NCI-H510A treated with DMSO at 0.1 percent for 48 hours (cell line): ENCODE data around the gene SEMA4A.
"Not testable (repeated sequence)": the region's sequence is repeated elsewhere in the genome, so short reads cannot be mapped to it uniquely, and the experiment has no call there.

Source experiments
- DNase-seq: peaks from one replicate; lab custom pipeline; 2025; lab: John Stamatoyannopoulos, UW

Gene SEMA4A

DNA sequence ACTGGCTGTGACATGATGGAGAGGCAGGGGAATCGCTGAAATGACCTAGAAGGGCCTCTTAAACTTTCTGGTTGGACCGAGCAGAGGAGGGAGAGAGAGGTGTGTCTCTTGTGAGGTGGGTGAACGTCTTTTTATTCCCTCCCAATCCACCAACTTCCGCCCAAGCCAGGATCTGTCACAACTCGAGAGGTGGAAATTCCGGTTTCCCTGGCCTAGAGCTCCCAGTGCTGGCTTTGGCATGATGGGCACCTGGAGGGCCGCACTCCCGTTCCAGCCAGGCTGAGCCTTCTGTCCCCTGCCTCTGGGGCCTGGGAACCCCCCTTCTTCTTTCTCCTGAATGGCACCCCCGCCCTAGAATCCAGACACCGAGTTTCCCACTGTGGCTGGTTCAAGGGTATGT lies at the start of gene SEMA4A:
Gene SEMA4A (plus strand): TSS at position 224 of the 400 bp plus-strand sequence. CDS start 994 bp downstream, outside the sequence.
- DNase-seq = peak; percentile 81

DNA sequence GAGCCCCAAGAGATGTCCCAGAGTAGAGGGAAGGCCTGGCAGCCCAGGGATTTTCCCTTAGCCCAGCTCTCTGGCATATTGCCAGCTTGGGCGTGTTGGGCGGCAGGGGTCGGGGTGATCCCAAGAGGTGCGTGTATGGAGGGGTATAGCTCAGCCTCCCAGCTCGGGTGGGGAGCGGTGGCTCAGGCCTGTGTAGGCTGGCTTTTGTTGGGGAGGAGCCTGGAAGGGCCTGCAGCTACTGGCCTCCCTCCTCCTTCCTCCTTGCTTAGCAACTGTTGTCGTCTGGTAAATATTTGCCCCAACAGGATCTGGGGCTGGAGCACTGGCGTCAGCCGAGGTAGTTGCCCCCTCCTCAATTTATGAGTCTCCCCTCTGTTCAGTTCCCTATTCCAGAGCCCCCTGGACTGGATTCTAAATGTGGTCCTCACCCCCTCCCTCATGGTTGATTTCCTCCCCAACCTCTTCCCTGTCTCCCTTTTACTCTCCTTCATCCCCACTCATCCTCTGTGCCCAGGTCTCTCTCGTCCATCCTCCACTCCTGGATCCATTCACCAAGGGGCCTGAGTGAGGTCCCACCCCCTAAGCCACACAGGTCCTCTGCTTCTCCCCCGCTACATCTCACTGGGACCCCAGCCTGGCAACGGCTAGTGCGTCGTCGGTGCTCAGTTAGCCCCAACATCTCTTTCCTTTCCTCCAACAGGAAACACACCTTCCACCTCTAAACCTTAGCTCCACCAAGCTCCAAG lies 49.1 kb upstream of the SEMA4A start:
- peak; percentile 93 for DNase-seq

DNA sequence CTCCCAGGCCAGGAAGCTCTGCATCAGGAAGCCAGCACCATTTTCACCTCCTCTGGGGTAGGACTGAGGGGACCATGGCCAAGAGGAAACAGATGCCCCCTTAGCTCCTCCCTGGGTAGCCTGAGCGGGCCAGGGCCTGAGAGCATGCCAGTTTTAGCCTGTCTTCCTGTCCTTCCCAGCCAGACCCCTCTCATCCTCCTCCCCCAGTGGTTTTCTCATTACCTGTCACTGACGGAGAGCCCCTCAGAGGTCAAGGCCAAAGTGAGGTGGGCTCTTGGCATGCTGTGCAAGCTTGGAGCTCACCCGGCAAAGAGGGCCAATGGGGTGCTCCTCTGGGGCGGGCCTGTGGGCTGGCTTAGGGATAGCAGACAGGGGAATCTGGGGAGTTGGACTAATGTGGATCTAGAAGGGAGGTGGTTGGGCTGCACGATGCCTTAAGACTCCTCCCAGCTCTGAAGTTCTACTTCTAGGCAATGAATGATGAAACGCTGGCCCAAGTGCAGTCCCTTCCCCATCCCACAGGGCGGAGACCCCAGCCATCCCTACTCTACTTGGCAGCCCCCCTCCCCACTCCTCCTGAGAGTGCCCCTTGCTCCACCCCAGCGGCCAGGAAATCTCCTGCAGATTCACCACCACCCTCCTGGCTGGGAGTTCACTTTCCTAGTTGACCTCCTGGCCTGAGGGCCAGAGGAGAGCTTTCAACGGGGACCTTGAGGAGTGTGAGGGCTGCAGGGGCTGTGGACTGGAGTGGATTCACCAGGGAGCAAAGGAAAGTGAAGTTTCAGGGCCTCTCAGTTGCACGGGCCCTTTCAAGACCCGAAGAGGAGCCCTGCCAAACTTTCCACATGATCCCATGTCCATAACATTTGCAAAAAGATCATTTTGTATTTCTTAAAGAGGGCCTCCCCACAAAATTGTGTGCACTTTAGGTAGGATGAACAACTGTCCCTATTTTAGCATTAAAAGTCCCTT lies 48.2 kb upstream of the SEMA4A start:
- DNase-seq = no peak

DNA sequence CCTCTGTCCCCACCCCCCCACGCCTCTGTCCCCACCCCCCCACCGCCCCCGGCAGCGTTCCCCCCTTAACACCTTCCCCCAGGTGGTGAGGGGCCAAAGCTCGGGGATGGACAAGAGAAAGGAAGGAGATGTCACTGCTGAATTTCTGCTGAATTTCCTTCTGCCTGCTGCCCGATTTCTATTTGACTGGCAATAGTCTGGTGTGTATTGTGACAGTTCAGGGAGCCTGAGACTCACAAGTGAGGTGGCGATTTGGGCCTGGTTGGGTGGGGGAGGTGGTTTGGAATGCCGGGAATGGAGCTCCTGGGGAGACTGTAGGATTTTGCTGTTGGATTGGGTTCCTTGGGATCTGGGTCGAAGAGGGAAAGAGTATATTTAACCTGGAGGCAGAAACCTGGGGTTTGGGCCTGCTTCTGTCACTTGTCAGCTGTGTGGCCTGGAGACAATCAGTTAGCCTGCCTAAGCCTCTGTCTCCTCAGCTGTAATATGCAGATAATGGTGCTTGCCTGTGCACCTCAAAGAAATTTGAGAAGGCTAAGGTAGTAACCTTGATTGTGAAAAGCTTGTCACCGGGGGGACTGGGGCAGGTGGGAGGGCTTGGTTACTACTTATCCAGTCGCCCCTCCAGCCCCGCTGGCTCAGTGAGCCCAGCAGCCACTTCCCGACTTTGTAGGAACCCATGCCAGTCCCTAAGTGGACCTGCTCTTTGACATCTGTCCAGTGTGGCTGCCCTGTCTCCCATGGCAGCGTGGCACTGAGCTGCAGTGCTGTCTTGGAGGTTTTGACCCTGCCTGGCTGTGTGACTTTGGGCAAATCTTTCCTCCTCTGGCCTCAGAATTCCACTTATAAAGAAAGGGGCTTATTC lies 46.5 kb upstream of the SEMA4A start:
- peak; percentile 83 for DNase-seq

DNA sequence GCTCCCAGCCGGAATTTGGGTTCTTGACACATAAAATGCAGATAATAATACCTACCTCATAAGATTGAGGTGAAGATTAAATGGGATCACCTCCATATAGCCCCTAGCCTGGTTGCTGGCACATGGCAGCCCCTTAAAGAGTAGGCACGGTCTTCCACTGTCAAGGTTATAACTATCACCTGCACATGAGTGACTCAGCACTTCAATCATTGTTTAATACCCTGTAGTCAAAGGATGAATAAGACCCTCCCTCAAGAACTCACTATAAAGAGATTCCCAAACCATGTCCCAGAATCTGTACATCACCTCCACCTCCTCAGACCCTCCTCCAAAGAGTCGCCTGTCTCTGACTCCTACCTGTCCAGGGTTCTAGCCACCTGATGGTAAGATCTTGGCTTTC lies 45.3 kb upstream of the SEMA4A start:
- no peak for DNase-seq

DNA sequence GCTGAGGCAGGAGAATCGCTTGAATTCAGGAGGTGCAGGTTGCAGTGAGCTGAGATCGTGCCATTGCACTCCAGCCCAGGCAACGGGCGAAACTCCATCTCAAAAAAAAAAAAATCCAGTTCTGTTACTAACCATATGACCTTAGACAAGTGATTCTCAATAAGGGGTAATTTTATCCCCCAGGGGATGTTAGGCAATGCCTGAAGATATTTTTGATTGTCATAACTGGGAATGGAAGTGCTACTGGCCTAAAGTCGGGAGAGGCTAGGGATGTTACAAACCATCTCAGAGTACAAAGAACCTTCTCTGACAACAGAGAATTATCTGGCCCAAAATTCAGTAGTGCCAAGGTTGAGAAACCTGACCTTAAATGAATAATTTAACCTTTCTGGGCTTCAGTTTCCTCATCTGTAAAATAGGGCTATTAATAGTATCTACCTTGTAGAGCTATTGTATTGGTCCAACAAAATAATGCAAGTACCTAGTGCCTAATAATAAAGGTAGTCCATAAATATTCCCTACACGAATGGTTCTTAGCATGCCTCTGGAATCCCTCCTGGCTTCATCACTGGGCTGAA lies 44.6 kb upstream of the SEMA4A start:
- no peak for DNase-seq

DNA sequence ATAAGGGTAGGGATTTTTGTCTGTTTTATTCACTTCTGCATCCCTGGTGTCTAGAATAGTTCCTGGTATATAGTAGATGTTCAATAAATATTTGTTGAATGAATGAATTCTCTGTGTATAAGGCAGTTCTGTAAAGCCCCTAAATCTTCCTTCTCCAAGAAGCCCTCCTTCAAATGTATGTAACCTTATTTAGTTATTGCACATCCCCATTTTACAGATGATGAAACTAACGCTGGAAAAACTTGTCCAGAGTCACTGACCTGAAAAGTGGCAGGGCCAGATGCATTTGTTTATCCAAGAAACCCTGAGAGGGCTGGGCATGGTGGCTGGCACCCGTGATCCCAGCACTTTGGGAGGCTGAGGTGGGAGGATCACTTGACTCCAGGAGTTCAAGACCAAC lies 43.1 kb upstream of the SEMA4A start:
- no peak for DNase-seq

DNA sequence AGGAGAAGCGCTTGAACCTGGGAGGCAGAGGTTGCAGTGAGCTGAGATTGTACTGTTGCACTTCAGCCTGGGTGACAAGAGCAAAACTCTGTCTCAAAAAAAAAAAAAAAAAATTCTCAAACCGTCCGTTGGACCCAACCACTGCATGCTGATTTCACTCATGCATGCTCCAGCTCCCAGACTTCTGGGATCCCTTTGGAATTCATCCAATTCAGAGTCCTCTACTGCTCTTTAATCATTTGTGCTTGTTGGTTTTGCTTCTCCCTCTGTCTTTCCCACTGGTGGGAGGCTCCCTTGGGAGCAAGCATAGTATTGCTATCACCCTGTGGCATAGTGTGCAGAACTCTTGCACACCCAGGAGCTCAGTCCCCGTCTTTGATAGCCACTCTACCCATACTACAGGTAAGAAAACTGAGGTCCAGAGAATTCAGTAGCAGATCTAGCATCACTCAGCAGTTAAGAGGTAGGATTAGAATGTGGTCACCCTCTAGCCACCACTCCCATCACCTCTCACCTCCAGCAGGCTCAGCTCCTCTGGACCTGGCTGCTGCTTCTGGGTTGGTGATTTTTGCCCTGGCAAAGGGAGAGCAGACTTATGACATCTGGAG lies 41.9 kb upstream of the SEMA4A start:
- no peak for DNase-seq

DNA sequence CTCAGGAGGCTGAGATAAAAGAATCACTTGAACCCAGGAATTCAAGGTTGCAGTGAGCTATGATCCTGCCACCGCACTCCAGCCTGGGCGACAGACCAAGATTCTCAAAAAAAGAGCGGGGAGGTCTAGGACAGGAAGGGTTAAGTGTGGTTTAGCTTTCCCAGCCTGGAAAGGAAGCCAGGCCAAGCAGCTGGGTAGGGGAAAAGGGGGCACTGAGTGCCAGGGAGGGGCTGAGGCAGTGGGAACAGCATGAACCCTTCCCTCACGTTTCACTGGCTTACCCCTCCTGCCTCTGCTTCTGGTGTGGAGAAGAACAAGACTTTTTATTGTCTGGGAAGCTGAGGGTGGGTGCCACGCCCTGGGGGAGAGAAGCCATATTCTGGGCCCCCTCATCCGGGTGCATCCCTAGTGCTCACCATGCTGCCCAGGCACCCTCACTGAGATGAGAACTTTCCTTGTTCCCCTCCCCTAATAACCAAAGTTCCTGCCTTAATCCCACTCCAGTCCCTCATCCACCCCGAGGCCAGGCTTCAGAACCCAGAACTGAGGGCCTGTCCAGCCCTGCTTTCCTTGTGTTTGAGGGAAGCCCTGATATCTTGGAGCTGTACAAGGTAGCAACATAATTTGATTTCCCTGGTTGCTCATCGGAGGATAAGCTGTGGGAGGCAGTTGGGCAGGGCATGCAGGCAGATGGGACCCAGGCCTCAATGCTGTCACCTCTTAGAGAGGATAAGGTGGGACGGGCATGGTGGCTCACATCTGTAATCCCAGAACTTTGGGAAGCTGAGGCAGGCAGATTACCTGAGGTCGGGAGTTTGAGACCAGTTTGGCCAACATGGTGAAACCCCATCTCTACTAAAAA lies 40.9 kb upstream of the SEMA4A start:
- DNase-seq = no peak

DNA sequence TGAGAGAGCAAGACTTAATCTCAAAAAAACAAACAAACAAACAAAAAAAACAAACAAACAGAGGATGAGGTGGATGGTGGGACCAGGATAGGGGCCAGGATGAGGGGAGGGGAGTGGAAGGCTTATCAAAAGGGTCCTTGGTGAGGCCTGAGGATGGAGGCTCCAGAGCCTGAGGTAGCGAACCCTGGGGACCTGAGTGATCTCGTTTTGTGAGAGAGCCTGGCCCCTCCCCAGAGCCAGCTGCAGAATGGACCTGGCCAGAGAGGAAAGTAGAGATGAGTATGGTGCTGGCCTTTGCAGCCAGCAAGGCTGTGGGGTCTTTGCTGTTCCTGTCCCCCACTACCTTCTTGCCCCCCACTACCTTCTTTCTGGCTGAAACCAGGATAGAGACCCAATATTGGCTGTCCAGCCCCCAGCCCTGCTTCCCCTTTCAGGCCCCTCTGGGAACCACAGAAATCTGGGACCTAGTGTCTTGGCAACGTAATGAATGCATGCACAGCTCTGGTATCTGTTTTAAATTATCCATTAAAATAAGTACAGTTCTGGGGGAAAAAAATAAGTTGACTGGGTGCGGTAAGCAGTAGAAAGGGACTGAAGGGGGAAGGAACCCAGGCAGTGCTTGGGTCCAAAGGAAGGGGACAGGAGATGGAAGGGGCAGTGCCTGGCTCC lies 40.0 kb upstream of the SEMA4A start:
- no peak for DNase-seq

DNA sequence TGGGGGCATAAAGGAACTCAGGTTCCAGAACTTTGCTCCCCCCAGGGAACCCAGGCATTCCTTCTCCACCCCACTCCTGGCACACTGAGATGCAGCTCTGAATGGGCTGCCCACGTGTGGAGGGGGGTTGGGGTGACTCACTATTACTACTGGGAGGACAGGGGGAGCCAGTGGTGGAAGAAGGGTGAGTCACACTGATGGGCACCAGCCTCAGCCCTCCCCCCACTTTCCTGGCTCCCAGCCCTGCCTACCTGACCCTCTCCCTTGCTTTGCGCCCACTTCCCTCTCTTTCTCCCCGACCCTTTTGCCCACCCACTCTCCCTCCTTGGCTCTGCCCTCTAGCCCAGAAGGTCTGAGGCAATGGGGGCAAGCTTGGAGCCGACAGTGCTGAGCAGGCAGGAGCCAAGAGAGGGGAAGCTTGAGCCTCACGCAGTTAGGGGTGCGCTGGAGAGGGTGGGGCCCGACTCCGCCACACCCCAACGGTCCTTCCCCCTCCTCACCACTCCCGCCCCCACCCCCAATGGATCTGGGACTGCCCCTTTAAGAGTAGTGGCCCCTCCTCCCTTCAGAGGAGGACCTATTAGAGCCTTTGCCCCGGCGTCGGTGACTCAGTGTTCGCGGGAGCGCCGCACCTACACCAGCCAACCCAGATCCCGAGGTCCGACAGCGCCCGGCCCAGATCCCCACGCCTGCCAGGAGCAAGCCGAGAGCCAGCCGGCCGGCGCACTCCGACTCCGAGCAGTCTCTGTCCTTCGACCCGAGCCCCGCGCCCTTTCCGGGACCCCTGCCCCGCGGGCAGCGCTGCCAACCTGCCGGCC lies 39.1 kb upstream of the SEMA4A start, which contains the start of gene LMNA:
Gene LMNA (plus strand): TSS at position 611 of the 818 bp plus-strand sequence. CDS start 208 bp downstream, outside the sequence.
- peak; percentile 67 for DNase-seq

DNA sequence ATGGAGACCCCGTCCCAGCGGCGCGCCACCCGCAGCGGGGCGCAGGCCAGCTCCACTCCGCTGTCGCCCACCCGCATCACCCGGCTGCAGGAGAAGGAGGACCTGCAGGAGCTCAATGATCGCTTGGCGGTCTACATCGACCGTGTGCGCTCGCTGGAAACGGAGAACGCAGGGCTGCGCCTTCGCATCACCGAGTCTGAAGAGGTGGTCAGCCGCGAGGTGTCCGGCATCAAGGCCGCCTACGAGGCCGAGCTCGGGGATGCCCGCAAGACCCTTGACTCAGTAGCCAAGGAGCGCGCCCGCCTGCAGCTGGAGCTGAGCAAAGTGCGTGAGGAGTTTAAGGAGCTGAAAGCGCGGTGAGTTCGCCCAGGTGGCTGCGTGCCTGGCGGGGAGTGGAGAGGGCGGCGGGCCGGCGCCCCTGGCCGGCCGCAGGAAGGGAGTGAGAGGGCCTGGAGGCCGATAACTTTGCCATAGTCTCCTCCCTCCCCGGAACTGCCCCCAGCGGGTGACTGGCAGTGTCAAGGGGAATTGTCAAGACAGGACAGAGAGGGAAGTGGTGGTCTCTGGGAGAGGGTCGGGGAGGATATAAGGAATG lies 38.4 kb upstream of the SEMA4A start:
- DNase-seq = no peak

DNA sequence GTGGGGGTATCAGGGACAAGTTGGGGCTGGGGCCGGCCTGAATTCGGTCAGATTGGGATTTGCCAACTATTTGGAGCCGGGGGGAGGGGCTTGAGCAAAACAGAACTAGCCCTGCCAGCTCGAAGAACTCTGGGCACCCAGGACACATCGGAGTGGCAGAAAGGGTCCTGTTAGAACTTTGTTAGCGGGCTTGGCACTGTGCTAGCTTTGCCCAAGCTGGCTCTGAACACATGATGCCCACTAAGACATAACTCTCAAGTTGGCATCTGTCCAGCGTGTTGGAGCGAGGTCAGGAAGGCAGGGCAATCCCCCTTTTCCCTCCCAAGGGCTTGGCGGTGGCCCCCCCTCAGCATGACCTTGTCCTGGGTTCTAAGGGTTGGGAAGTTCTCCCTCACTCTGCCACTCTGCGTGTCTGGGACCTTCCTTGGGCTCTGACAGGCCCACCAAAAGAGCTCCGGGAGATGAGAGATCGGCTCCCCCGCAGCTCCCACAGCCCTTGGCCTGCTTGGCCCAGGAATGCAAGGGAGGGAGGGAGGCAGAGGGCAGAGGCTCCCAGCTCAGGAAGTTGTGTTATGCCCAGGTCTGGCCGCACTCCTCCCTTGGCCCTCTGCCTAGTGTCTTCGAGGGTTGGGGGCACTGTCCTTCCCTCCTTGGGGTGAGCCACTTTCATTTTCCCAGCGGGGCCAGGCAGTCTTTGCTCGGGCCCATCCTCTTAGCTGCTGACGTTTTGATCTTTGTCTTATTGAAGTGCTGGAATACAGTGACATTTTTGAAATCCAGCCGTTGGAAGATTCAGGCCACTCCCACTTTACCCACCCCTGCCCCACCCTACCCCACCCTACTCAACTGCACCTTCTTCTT lies 37.6 kb upstream of the SEMA4A start:
- DNase-seq = peak; percentile 41

DNA sequence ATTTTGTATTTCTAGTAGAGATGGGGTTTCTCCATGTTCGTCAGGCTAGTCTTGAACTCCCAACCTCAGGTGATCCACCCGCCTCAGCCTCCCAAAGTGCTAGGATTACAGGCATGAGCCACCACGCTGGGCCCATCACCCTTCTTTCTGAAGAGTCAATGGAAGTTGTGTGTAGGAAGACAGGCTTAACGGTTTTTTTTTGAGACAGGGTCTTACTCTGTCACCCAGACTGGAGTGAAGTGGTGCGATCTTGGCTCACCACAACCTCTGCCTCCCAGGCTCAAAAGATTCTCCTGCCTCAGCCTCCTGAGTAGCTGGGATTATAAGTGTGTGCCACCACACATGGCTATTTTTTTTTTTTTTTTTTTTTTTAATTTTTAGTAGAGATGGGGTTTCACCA lies 36.7 kb upstream of the SEMA4A start:
- DNase-seq = not testable (repeated sequence)

DNA sequence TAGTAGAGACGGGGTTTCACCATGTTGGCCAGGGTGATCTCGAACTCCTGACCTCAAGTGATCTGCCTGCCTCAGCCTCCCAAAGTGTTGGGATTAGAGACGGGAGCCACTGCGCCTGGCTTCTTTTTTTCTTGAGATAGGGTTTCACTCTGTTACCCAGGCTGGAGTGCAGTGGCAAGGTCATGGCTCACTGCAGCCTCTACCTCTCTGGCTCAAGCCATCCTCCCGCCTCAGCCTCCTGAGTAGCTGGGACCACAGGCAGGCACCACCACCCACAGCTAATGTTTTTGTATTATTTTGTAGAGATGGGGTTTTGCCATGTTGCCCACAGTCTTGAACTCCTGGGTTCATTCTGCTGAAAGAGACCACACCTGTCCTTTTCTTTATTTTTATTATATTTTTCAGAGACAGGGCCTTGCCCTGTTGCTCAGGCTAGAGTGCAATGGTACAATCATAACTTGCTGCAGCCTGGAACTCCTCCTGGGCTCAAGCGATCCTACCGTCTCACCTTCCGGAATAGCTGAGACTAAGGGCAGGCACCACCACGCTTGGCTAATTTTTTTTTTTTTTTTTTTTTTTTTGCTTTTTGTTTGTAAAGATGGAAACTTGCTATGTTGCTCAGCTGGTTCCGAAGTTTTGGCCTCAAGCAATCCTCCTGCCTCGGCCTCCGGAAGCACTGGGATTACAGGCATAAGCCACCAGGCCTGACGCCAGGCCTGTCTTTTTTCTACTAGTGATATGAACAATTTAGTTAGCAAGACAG lies 35.8 kb upstream of the SEMA4A start:
- no peak for DNase-seq

DNA sequence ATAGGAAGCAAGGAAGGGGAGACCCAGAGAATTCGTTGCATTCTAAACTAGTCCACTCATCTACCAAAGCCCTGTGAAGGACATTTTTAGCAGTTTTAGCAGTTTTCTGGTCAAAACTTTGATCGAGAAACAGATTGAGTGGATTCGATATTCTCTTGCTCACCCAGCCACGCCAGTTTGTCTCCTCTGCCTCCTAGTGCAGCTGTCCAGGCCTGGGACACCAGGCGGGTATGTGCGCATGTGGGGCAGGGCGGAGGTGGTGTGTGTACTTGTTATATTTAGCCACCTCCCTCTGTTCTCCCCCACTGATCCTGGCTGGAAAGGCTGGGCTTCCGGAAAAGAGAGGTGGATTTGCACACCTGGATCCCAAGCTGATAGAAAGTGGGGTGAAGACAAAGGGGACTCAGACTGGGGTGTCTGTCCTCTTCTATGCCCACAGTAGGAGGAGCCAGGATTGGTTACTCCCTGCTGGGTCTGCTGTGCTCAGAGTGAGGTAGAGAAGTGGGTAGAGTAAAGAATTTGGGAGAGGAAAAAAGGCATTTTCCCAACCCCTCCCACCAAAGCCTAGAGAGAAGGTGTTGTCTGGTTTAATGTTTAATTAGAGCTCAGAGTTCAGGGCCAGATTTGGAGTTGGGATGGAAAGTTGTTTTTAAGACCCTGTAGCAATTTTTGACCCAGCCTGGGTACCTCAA lies 35.1 kb upstream of the SEMA4A start:
- DNase-seq = no peak
